GM12878 (cell line): ENCODE measurements around the gene UVSSA. TPM values are rescaled to one million over a fixed set of nuclear protein-coding genes. Genes with fewer than 3 reads are reported as not detected.

ENCODE experiments used
- ATAC-seq: fragments of 200-7000 bp; cut with Tn5 transposase; 3 replicates; pipeline ENCODE4 v1.9.1; 2020; ENCODE audit warnings: mild to moderate bottlenecking, moderate library complexity
- Bru-seq: library from RNA; stranded (reverse); fragments of 400-500 nt; gene quantifications from one replicate; lab custom pipeline; 2021; lab: Mats Ljungman, UMichigan
- BruChase-seq, 2 experiments: library from RNA; stranded (reverse); fragments of 400-500 nt; gene quantifications; one replicate each; lab custom pipeline; 2021; lab: Mats Ljungman, UMichigan
- BruUV-seq: library from RNA; stranded (reverse); fragments of 400-500 nt; replicated peaks from 2 replicates; lab custom pipeline; 2021; lab: Mats Ljungman, UMichigan
- CTCF ChIA-PET: fragments of 300-600 bp; sonication (Branson Sonifier 250); formaldehyde crosslinking; extraction: SDS; loops from one replicate; lab custom pipeline; 2021; ENCODE audit warnings: inconsistent platforms; lab: Yijun Ruan, JAX
- POLR2A ChIA-PET: fragments of 350-600 bp; formaldehyde crosslinking; extraction: SDS; loops from one replicate; lab custom pipeline; 2021; ENCODE audit warnings: inconsistent platforms; lab: Charles Lee
- RAD21 ChIA-PET: fragments of 300-600 bp; sonication (Branson Sonifier 250); formaldehyde crosslinking; loops from one replicate; lab custom pipeline; 2023; ENCODE audit warnings: antibody characterized with exemption; ENCODE audit not compliant: unreplicated experiment; lab: Charles Lee
- SMC1A ChIA-PET: fragments of 300-600 bp; sonication (Branson Sonifier 250); formaldehyde crosslinking; loops from one replicate; lab custom pipeline; 2023; ENCODE audit not compliant: unreplicated experiment, uncharacterized antibody; lab: Charles Lee
- DNase-seq: peaks from one replicate; pipeline ENCODE4 v3.0.0-alpha.2; 2011; ENCODE audit warnings: low read depth, low spot score
- FAIRE-seq: peaks from 3 replicates; lab custom pipeline; 2011; peaks lifted over from hg19 to GRCh38; lab: Jason Lieb, UNC
- H2AFZ ChIP-seq: 2 replicates; pipeline ENCODE4 v1.6.0; 2011; ENCODE audit warnings: low read depth, low read length, control low read depth; ENCODE audit not compliant: control insufficient read depth
- H3K27ac ChIP-seq: 2 replicates; pipeline ENCODE4 v1.5.1; 2011; ENCODE audit warnings: control low read depth; ENCODE audit not compliant: control insufficient read depth, insufficient read depth
- H3K27me3 ChIP-seq, 2 experiments: replicated peaks in 1 of 2; 2 replicates each; pipeline versions ENCODE4 v1.6.0 to v1.6.1; 2011; ENCODE audit warnings: low read length in 1 of 2; ENCODE audit not compliant: control insufficient read depth in 2 of 2, insufficient read depth in 2 of 2
- H3K36me3 ChIP-seq, 2 experiments: 2 replicates each; pipeline ENCODE4 v1.5.1; 2011; ENCODE audit warnings: low read length in 1 of 2; ENCODE audit not compliant: control insufficient read depth in 2 of 2, insufficient read depth in 2 of 2
- H3K4me1 ChIP-seq: 2 replicates; pipeline ENCODE4 v1.6.1; 2011; ENCODE audit warnings: mild to moderate bottlenecking, low read length, moderate library complexity, mixed read lengths; ENCODE audit not compliant: control insufficient read depth, insufficient read depth
- H3K4me2 ChIP-seq: 2 replicates; pipeline ENCODE4 v1.6.0; 2011; ENCODE audit warnings: control low read depth; ENCODE audit not compliant: control insufficient read depth, insufficient read depth
- H3K4me3 ChIP-seq: fragments of 200-600 bp; sonication (generic); 2 replicates; pipeline ENCODE4 v1.5.1; 2016
- H3K79me2 ChIP-seq: 2 replicates; pipeline ENCODE4 v1.6.0; 2011; ENCODE audit warnings: low read length; ENCODE audit not compliant: control insufficient read depth, insufficient read depth
- H3K9ac ChIP-seq: 2 replicates; pipeline ENCODE4 v1.8.0; 2011; ENCODE audit warnings: low read length, control low read depth, mixed read lengths; ENCODE audit not compliant: control insufficient read depth, insufficient read depth
- H3K9me3 ChIP-seq: replicated peaks from 3 replicates; pipeline ENCODE4 v1.5.1; 2011; ENCODE audit warnings: mild to moderate bottlenecking, low read length; ENCODE audit not compliant: control insufficient read depth, insufficient read depth
- H4K20me1 ChIP-seq: 2 replicates; pipeline ENCODE4 v1.6.0; 2011; ENCODE audit not compliant: control insufficient read depth, insufficient read depth
- ATF7 ChIP-seq: fragments of 450-650 bp; IDR thresholded peaks from 2 replicates; pipeline ENCODE4 v1.6.1; 2016; ENCODE audit warnings: low read depth, mild to moderate bottlenecking
- CREM ChIP-seq: IDR thresholded peaks from 2 replicates; pipeline ENCODE4 v1.6.1; 2014; ENCODE audit warnings: antibody characterized with exemption, low read depth
- DPF2 ChIP-seq: fragments of 450-650 bp; IDR thresholded peaks from 2 replicates; pipeline ENCODE4 v1.6.1; 2017; ENCODE audit warnings: mild to moderate bottlenecking
- EGR1 ChIP-seq, 2 experiments: IDR thresholded peaks; 1 replicate in 1 of 2; 2 replicates in 1 of 2; pipeline ENCODE4 v1.6.1; 2011 to 2012; ENCODE audit warnings: low read depth in 2 of 2, low read length in 2 of 2, borderline replicate concordance in 1 of 2, mild to moderate bottlenecking in 1 of 2, moderate library complexity in 1 of 2
- HCFC1 ChIP-seq: fragments of 150-350 bp; IDR thresholded peaks from 2 replicates; pipeline ENCODE4 v1.6.1; 2014; ENCODE audit warnings: low read length
- HDAC6 ChIP-seq: fragments of 200-600 bp; sonication (generic); IDR thresholded peaks from one replicate; pipeline ENCODE4 v1.8.0; 2017; ENCODE audit warnings: antibody characterized with exemption; ENCODE audit not compliant: unreplicated experiment
- MEF2A ChIP-seq: IDR thresholded peaks from 2 replicates; pipeline ENCODE4 v1.6.1; 2011; ENCODE audit warnings: low read depth, mild to moderate bottlenecking, low read length, moderate library complexity; ENCODE audit not compliant: insufficient read depth
- MXI1 ChIP-seq: fragments of 150-350 bp; IDR thresholded peaks from 2 replicates; pipeline ENCODE4 v1.6.1; 2011; ENCODE audit warnings: low read depth, mild to moderate bottlenecking, inconsistent platforms, low read length, improper control_type of control experiment
- RAD51 ChIP-seq: fragments of 450-650 bp; IDR thresholded peaks from 2 replicates; pipeline ENCODE4 v1.6.1; 2016; ENCODE audit warnings: moderate library complexity, mild to moderate bottlenecking, inconsistent platforms
- RB1 ChIP-seq: fragments of 450-650 bp; formaldehyde crosslinking; IDR thresholded peaks from 2 replicates; pipeline ENCODE4 v1.6.1; 2017; ENCODE audit warnings: mild to moderate bottlenecking, borderline replicate concordance
- RFX5 ChIP-seq: IDR thresholded peaks from 2 replicates; pipeline ENCODE4 v1.6.1; 2011; ENCODE audit warnings: low read depth, low read length, improper control_type of control experiment
- RUNX3 ChIP-seq: IDR thresholded peaks from 2 replicates; pipeline ENCODE4 v1.6.1; 2012; ENCODE audit warnings: low read length, inconsistent platforms
- SMARCA5 ChIP-seq: fragments of 450-650 bp; IDR thresholded peaks from 2 replicates; pipeline ENCODE4 v1.6.1; 2017; ENCODE audit warnings: mild to moderate bottlenecking
- SRF ChIP-seq, 2 experiments: IDR thresholded peaks; 2 replicates each; pipeline ENCODE4 v1.6.1; 2011; ENCODE audit warnings: low read depth in 2 of 2, low read length in 2 of 2, mild to moderate bottlenecking in 1 of 2, moderate library complexity in 1 of 2
- ZNF207 ChIP-seq: fragments of 450-650 bp; IDR thresholded peaks from 2 replicates; pipeline ENCODE4 v1.6.1; 2014; ENCODE audit warnings: antibody characterized with exemption, mild to moderate bottlenecking, borderline replicate concordance
- WGBS: methylation state at CpG from one replicate; pipeline ENCODE4 v1.1.6; 2016; ENCODE audit warnings: low lambda C conversion rate; ENCODE audit not compliant: insufficient replicate concordance, insufficient coverage; ENCODE audit errors: missing lambda C conversion rate; 5-methylcytosine and 5-hydroxymethylcytosine counted together
- in situ Hi-C: fragments of 300-500 bp; cut with MboI; formaldehyde crosslinking; loops from 9 replicates; pipeline ENCODE4 v1.14.3; 2018; ENCODE audit warnings: mixed read lengths
- intact Hi-C: fragments of 100-400 bp; cut with micrococcal nuclease; formaldehyde crosslinking; loops from one replicate; pipeline ENCODE4 v1.14.2; 2022; ENCODE audit not compliant: unreplicated experiment
- long read RNA-seq, 2 experiments: library from polyadenylated mRNA; unstranded; transcript quantifications; one replicate each; pipeline ENCODE4 v2.0.0, GENCODE V29; 2019 to 2020
- polyA minus RNA-seq, 3 experiments: library from RNA; depleted of rRNA, polyadenylated mRNA; stranded (reverse); fragments of >200 nt; gene quantifications; 2 replicates each; pipeline ENCODE4 v1.2.3, GENCODE V29; 2011
- polyA plus RNA-seq, 11 experiments: library from polyadenylated mRNA; depleted of rRNA in 4 of 11; unstranded in 6 of 11; stranded (reverse) in 5 of 11; fragments of >200 nt; fragmentation: Nextera tagmentation in 4 of 11; fragmentation: Illumina TruSeq in 1 of 11; extraction: Ambion mirVana in 4 of 11; extraction: Trizol in 1 of 11; gene quantifications; 1 replicate in 1 of 11; 2 replicates in 10 of 11; pipeline versions ENCODE4 v1.2.1 to v1.2.3, GENCODE V29; 2011 to 2016; ENCODE audit warnings: inconsistent platforms in 2 of 11, missing spikeins in 2 of 11, low read depth in 1 of 11
- total RNA-seq, 4 experiments: library from RNA; depleted of rRNA in 3 of 4; stranded (reverse); fragments of >200 nt in 3 of 4; fragmentation: Illumina TruSeq in 1 of 4; extraction: Trizol in 1 of 4; gene quantifications; 2 replicates each; pipeline versions ENCODE4 v1.2.1 to v1.2.3, GENCODE V29; 2013 to 2021
- TF ChIP-seq, protein P1 (sequence below): IDR thresholded peaks from 2 replicates; pipeline ENCODE4 v1.6.1; 2011; ENCODE audit warnings: borderline replicate concordance, low read depth, mild to moderate bottlenecking, moderate library complexity, mixed read lengths, low read length; ENCODE audit not compliant: insufficient read depth; ENCODE audit errors: extremely low read length

The UVSSA gene, protein sequence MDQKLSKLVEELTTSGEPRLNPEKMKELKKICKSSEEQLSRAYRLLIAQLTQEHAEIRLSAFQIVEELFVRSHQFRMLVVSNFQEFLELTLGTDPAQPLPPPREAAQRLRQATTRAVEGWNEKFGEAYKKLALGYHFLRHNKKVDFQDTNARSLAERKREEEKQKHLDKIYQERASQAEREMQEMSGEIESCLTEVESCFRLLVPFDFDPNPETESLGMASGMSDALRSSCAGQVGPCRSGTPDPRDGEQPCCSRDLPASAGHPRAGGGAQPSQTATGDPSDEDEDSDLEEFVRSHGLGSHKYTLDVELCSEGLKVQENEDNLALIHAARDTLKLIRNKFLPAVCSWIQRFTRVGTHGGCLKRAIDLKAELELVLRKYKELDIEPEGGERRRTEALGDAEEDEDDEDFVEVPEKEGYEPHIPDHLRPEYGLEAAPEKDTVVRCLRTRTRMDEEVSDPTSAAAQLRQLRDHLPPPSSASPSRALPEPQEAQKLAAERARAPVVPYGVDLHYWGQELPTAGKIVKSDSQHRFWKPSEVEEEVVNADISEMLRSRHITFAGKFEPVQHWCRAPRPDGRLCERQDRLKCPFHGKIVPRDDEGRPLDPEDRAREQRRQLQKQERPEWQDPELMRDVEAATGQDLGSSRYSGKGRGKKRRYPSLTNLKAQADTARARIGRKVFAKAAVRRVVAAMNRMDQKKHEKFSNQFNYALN
- 61.4 and 76.6 TPM in 2 replicates for total RNA-seq (2013; cell fraction: nucleolus; rRNA removed)
- total RNA-seq (2014; rRNA removed) (5.1 and 5.3 TPM in 2 replicates), total RNA-seq (2014; rRNA removed; fragmentation: Illumina TruSeq; extraction: Trizol) (2.6 and 3.1 TPM in 2 replicates), total RNA-seq (2021) (14.2 and 16.8 TPM in 2 replicates), polyA plus RNA-seq (2011; rRNA removed) (3.2 and 3.7 TPM in 2 replicates), polyA plus RNA-seq (2014; fragmentation: Illumina TruSeq; extraction: Trizol) (2.7 and 3.6 TPM in 2 replicates), polyA plus RNA-seq (2014; fragmentation: Nextera tagmentation; extraction: Ambion mirVana) (under 1 TPM; 0.34 to 0.82 TPM), polyA plus RNA-seq (2014; rRNA removed) (8.5 and 11.7 TPM in 2 replicates), polyA plus RNA-seq (2016; fragmentation: Nextera tagmentation; extraction: Ambion mirVana) (1 to 10 TPM; 3.4 to 3.6 TPM), polyA minus RNA-seq (2011; rRNA and poly(A)+ RNA removed) (2.9 and 4.9 TPM in 2 replicates), Bru-seq, nascent RNA (percentile 65 among the genes with signal in this experiment), BruChase-seq, experiment 1, labeled RNA remaining after a 6-hour chase (percentile 87 among the genes with signal in this experiment), BruChase-seq, experiment 2, labeled RNA remaining after a 2-hour chase (percentile 78 among the genes with signal in this experiment)
- polyA plus RNA-seq (2011; ENCODE audit: low read depth): 4.5 TPM
- polyA plus RNA-seq (2011; cell fraction: cytosol; rRNA removed): 3.4 and 4.5 TPM in 2 replicates
- 51.4 and 66.4 TPM in 2 replicates for polyA plus RNA-seq (2011; cell fraction: nucleus; rRNA removed)
- 8.3 and 8.5 TPM in 2 replicates for polyA plus RNA-seq (2012)
- polyA minus RNA-seq (2011; cell fraction: cytosol; rRNA and poly(A)+ RNA removed): 1.5 and 3.3 TPM in 2 replicates
- 9.3 and 15.8 TPM in 2 replicates for polyA minus RNA-seq (2011; cell fraction: nucleus; rRNA and poly(A)+ RNA removed)
- long read RNA-seq, experiment 1, full-length matches to known transcripts: 1 of 5 reads
- long read RNA-seq, experiment 1, partial matches to known transcripts: 1 of 5 reads
- long read RNA-seq, experiment 1, other reads (novel, unspliced or antisense): 3 of 5 reads
- long read RNA-seq, experiment 2, partial matches to known transcripts: 1 of 5 reads
- long read RNA-seq, experiment 2, other reads (novel, unspliced or antisense): 4 of 5 reads

DNA sequence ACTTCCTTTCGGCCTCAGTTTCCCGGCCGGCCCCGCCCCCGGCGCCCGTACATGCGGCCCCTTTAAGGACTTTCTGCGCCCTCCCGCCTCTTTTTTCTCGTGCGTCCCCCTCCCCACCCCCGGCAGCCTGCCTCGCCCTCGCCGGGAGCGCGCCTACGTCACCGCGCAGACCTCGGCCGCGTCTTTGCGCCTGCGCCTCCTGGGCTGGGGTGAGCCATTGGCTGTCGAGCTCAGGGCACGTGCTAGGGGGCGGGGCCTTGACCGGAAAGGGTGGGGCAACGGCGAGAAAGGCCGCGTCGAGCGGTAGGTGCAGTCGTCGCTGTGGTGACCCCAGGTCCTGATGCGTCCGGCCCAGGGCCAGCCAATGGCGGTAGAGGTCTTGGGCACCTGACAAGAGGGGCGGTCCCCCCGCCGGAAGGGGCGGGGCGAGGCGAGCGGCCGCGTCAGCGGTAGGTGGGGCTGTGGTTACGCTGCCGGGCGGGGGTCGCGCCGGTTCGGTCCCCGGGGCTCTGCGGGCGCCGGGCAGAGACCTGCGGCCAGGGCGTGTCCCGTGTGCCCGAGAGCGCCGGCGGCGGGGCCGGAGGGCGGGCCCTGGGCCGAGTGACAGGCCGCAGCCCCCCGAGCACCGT lies at the start of gene UVSSA:
UVSSA (plus strand) TSS at position 428 of the 629 bp plus-strand sequence. CDS start 884 bp downstream, outside the sequence.
- peak within 1 kb of the TSS; percentile 88 for H3K4me2 ChIP-seq
- peak within 1 kb of the TSS; percentile 81 for H3K4me3 ChIP-seq
- ChIA-PET POLR2A (interaction anchor here (0.6 to 4.0 kb wide), 10 partner anchors 57 to 336 kb away, joined by 3 to 42 read pairs (median 3); partner anchors contain the start of genes CTBP1 and MAEA), SMC1A (interaction anchor here (0.8 to 2.5 kb wide), 10 partner anchors 57 to 216 kb away, joined by 3 to 15 read pairs (median 5); partner anchors contain the start of gene MAEA), RAD21 (interaction anchor here (0.5 to 3.9 kb wide), 12 partner anchors 47 to 415 kb away, joined by 3 to 29 read pairs (median 6); partner anchors contain the start of genes CTBP1, GAK, MAEA and TMEM175), CTCF (interaction anchor here (0.6 to 5.3 kb wide), 14 partner anchors 9 to 604 kb away, joined by 3 to 48 read pairs (median 6); partner anchors contain the start of gene CTBP1)
- peak; percentile 91 for FAIRE-seq
- intact Hi-C loops (loop anchor here (1.0 to 5.0 kb wide), 7 partner anchors 60 to 425 kb away; partner anchors contain the start of genes CTBP1 and MAEA), in situ Hi-C loops (loop anchor here (5.0 kb wide), 1 partner anchor 55 kb away; no protein-coding TSS in a partner anchor)
- BruUV-seq: no TSS peak
- no peaks in the 10 kb centered on the region; a peak in 2 of 4 replicates for H3K36me3 ChIP-seq
- H4K20me1 ChIP-seq: no peaks in the 10 kb centered on the region
- H3K9me3 ChIP-seq: no peaks in the 10 kb centered on the region
- no peaks in the 10 kb centered on the region for H3K27me3 ChIP-seq
- DNase-seq: peak; percentile 97
- ATAC-seq: peak; percentile 94
- peak within 1 kb of the TSS; percentile 84 for H2AFZ ChIP-seq
- H3K27ac ChIP-seq: peak within 1 kb of the TSS; percentile 88
- peak within 1 kb of the TSS; percentile 91 for H3K9ac ChIP-seq
- peaks cover 10% of the 10 kb centered on the region for H3K4me1 ChIP-seq
- WGBS: under 1% methylated on average over 63 of the region's 76 CpGs
- H3K79me2 ChIP-seq: peaks cover 16% of the 10 kb centered on the region
- no peak for TF ChIP-seq SMARCA5
- TF ChIP-seq RB1: no peak; the same call in 1 of the 2 replicates
- TF ChIP-seq MXI1: peak; percentile 73
- no peak for TF ChIP-seq MEF2A
- TF ChIP-seq RAD51: peak; percentile 96
- TF ChIP-seq ZNF207: peak; percentile 95; the same call in 1 of the 2 replicates
- peak; percentile 82; the same call in 1 of the 2 replicates for TF ChIP-seq DPF2
- peak; percentile 50; the same call in 1 of the 2 replicates for TF ChIP-seq HCFC1
- 0 out of 4 replicates have a peak, but pooled peaks of 1 of the 2 experiments have one; percentile 16 for TF ChIP-seq SRF (IDR thresholded peaks at IDR 0.05; ENCODE audit: low read depth in 2 of 2, low read length in 2 of 2)
- TF ChIP-seq CREM: peak; percentile 88
- no peak for TF ChIP-seq HDAC6
- TF ChIP-seq, protein P1, sequence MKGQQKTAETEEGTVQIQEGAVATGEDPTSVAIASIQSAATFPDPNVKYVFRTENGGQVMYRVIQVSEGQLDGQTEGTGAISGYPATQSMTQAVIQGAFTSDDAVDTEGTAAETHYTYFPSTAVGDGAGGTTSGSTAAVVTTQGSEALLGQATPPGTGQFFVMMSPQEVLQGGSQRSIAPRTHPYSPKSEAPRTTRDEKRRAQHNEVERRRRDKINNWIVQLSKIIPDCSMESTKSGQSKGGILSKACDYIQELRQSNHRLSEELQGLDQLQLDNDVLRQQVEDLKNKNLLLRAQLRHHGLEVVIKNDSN: peak; percentile 94
- TF ChIP-seq ATF7: peak; percentile 62
- TF ChIP-seq EGR1 (IDR thresholded peaks at IDR 0.05; ENCODE audit: borderline replicate concordance in 1 of 2, low read depth in 2 of 2, low read length in 2 of 2): peak; percentile 22 to 70; a peak in 2 of 3 replicates
- 0 out of 2 replicates have a peak, but pooled peaks have one; percentile 23 for TF ChIP-seq RFX5
- peak; percentile 51; the same call in 1 of the 2 replicates for TF ChIP-seq RUNX3
